MM.1S (cell line): Measurements from ENCODE around the gene CNRIP1.

Source experiments
- DNase-seq: peaks from one replicate; pipeline ENCODE4 v3.0.0-alpha.2; 2015
- H2AFZ ChIP-seq: fragments of 300-600 bp; sonication (generic); 2 replicates; pipeline ENCODE4 v1.6.0; 2016; ENCODE audit warnings: antibody characterized with exemption, low read length
- H3F3A ChIP-seq: fragments of 300-600 bp; sonication (generic); 2 replicates; pipeline ENCODE4 v1.6.1; 2016; ENCODE audit warnings: mild to moderate bottlenecking, antibody characterized with exemption, low read length, moderate library complexity, mixed read lengths; ENCODE audit not compliant: insufficient read depth
- H3K27ac ChIP-seq: fragments of 300-600 bp; sonication (generic); 2 replicates; pipeline ENCODE4 v1.5.1; 2016; ENCODE audit warnings: mild to moderate bottlenecking, low read length
- H3K27me3 ChIP-seq: fragments of 300-600 bp; sonication (generic); replicated peaks from 2 replicates; pipeline ENCODE4 v1.6.0; 2016; ENCODE audit warnings: low read length; ENCODE audit not compliant: insufficient read depth
- H3K36me3 ChIP-seq: fragments of 300-600 bp; sonication (generic); replicated peaks from 2 replicates; pipeline ENCODE4 v1.6.1; 2016; ENCODE audit warnings: mild to moderate bottlenecking, low read length, mixed read lengths; ENCODE audit not compliant: insufficient read depth
- H3K4me1 ChIP-seq: fragments of 300-600 bp; sonication (generic); 2 replicates; pipeline ENCODE4 v1.6.1; 2016; ENCODE audit warnings: low read length, mixed read lengths
- H3K4me2 ChIP-seq: fragments of 300-600 bp; sonication (generic); 2 replicates; pipeline ENCODE4 v1.6.0; 2016; ENCODE audit warnings: low read depth, low read length
- H3K4me3 ChIP-seq: fragments of 300-600 bp; sonication (generic); 2 replicates; pipeline ENCODE4 v1.5.1; 2016; ENCODE audit warnings: low read length, mixed read lengths
- H3K79me2 ChIP-seq: fragments of 300-600 bp; sonication (generic); 2 replicates; pipeline ENCODE4 v1.6.1; 2016; ENCODE audit warnings: mixed run types, low read length, mixed read lengths
- H3K9ac ChIP-seq: fragments of 300-600 bp; sonication (generic); 2 replicates; pipeline ENCODE4 v1.6.1; 2016; ENCODE audit warnings: low read length, mixed read lengths
- H3K9me2 ChIP-seq: fragments of 300-600 bp; sonication (generic); replicated peaks from 2 replicates; pipeline ENCODE4 v1.6.1; 2016; ENCODE audit warnings: mild to moderate bottlenecking, low read length, mixed read lengths; ENCODE audit not compliant: insufficient read depth
- H3K9me3 ChIP-seq: fragments of 300-600 bp; sonication (generic); replicated peaks from 2 replicates; pipeline ENCODE4 v1.6.1; 2016; ENCODE audit warnings: mild to moderate bottlenecking, low read length, mixed read lengths; ENCODE audit not compliant: insufficient read depth
- H4K20me1 ChIP-seq: fragments of 300-600 bp; sonication (generic); 2 replicates; pipeline ENCODE4 v1.6.1; 2016; ENCODE audit warnings: mild to moderate bottlenecking, low read length, moderate library complexity, mixed read lengths; ENCODE audit not compliant: insufficient read depth
- EZH2 ChIP-seq: fragments of 300-600 bp; sonication (generic); optimal IDR thresholded peaks from 2 replicates; pipeline ENCODE3; 2017; ENCODE audit warnings: low read depth, mild to moderate bottlenecking, antibody characterized with exemption, low read length, mixed read lengths
- EZH2phosphoT487 ChIP-seq: fragments of 300-600 bp; sonication (generic); IDR thresholded peaks from 2 replicates; pipeline ENCODE4 v1.6.1; 2018; ENCODE audit warnings: antibody characterized with exemption, low read length
- TF ChIP-seq, protein P1 (sequence below): fragments of 300-600 bp; sonication (generic); IDR thresholded peaks from 2 replicates; pipeline ENCODE4 v1.5.1; 2016; ENCODE audit warnings: antibody characterized with exemption, low read length, mixed read lengths

The CNRIP1 gene

DNA sequence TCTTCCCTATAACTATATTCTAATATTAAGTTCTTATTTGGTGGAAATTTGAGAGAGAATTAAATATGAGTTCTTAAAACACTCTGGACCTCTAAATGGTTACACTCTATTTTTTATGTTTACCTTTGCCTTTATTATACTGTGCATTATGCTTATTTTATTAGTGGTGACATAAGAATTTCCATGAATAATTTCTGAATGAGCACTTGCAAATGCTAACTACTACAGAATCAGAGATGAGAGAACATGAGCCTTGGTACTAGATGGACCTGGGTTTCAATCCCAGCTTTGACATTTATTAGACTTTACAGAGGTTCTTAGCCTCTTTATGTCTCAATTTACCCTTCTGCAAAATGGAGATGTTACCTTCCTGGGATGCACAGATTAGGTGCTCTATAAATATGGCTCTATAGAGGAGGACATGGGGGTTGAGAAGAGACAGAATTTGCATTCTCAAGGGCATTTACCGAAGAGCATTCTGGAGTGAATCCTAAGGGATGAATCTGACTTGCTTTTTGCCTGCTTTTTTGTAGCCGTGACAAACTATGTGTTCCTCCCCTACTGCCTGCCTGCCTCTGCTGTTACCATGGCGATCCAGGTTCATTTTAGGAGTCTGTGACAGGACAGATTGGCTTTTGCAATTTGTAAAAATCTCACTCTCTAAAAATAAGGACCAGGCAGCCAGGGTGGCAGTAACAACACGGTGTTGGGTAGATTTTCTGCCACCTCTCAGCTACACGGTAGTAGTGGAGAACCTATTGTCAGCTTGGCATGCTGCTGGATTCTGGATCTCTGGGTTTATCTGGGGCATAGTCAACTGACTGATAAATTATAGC lies 20.7 kb upstream of the CNRIP1 start:
- Histone ChIP-seq H3K9me3 (no peaks in the 10 kb centered on the region), H3K27me3 (no peaks in the 10 kb centered on the region), H2AFZ (no peak overlapping the region), H4K20me1 (no peaks in the 10 kb centered on the region), H3F3A (no peaks in the 10 kb centered on the region), H3K27ac (no peak overlapping the region), H3K4me2 (no peak overlapping the region), H3K36me3 (no peaks in the 10 kb centered on the region), H3K9ac (no peak overlapping the region), H3K79me2 (no peaks in the 10 kb centered on the region), H3K9me2 (no peaks in the 10 kb centered on the region), H3K4me3 (no peak overlapping the region), H3K4me1 (no peaks in the 10 kb centered on the region)
- TF ChIP-seq, protein P1, sequence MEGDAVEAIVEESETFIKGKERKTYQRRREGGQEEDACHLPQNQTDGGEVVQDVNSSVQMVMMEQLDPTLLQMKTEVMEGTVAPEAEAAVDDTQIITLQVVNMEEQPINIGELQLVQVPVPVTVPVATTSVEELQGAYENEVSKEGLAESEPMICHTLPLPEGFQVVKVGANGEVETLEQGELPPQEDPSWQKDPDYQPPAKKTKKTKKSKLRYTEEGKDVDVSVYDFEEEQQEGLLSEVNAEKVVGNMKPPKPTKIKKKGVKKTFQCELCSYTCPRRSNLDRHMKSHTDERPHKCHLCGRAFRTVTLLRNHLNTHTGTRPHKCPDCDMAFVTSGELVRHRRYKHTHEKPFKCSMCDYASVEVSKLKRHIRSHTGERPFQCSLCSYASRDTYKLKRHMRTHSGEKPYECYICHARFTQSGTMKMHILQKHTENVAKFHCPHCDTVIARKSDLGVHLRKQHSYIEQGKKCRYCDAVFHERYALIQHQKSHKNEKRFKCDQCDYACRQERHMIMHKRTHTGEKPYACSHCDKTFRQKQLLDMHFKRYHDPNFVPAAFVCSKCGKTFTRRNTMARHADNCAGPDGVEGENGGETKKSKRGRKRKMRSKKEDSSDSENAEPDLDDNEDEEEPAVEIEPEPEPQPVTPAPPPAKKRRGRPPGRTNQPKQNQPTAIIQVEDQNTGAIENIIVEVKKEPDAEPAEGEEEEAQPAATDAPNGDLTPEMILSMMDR = no peak
- TF ChIP-seq EZH2 = no peak
- TF ChIP-seq EZH2phosphoT487 = no peak
- no peak for DNase-seq

DNA sequence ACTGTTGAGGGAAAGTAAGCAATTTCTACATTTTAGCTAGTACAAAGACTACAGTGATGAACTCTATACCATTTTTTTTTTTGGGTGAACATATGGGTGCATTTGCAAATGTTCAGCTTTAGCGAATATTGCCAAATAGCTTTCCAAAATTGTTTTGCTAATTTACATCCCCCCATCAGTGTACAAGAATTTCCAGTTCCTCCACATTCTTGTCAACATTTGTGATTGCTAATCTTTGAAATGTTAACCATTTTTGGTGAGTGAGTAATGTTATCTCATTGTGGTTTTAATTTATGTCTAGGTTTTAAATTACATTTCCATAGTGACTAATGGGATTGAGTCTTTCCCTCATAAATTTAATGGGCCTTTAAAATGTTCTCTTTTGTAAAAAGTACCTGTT lies 16.4 kb upstream of the CNRIP1 start:
- TF ChIP-seq EZH2 = no peak
- TF ChIP-seq EZH2phosphoT487 = no peak
- TF ChIP-seq, protein P1 = no peak
- H3K4me1 ChIP-seq = no peaks in the 10 kb centered on the region
- no peaks in the 10 kb centered on the region for H3K9me2 ChIP-seq
- no peaks in the 10 kb centered on the region for H3F3A ChIP-seq
- H3K27ac ChIP-seq = no peak overlapping the region
- H3K4me2 ChIP-seq = no peak overlapping the region
- no peak overlapping the region for H3K9ac ChIP-seq
- H3K79me2 ChIP-seq = no peaks in the 10 kb centered on the region
- H4K20me1 ChIP-seq = no peaks in the 10 kb centered on the region
- no peaks in the 10 kb centered on the region for H3K9me3 ChIP-seq
- H3K36me3 ChIP-seq = no peaks in the 10 kb centered on the region
- no peak overlapping the region for H2AFZ ChIP-seq
- no peak for DNase-seq
- H3K4me3 ChIP-seq = no peak overlapping the region
- H3K27me3 ChIP-seq = no peaks in the 10 kb centered on the region

DNA sequence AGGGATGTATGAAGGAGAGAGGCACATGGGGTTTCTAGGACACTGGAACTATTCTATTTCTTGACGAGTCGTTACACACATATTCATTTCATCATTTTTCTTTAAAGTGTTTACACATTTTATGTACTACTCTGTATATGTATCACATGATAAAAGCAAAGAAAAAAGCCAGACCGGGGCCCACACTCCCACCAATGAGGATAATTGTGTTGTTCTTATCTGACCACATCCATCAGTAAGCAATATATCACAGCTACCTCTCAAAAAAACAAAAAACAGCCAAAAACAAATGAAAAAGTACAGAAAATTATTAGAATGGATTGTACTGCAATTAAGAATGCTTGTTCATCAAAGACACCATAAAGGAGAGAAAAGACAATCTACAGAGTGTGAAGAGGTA lies 14.2 kb upstream of the CNRIP1 start:
- DNase-seq = no peak
- TF ChIP-seq EZH2phosphoT487 = no peak
- TF ChIP-seq, protein P1 = no peak
- TF ChIP-seq EZH2 = no peak
- H3K27me3 ChIP-seq = no peaks in the 10 kb centered on the region
- H3F3A ChIP-seq = no peaks in the 10 kb centered on the region
- no peaks in the 10 kb centered on the region for H4K20me1 ChIP-seq
- H3K4me2 ChIP-seq = no peak overlapping the region
- no peaks in the 10 kb centered on the region for H3K9me2 ChIP-seq
- no peak overlapping the region for H3K9ac ChIP-seq
- no peaks in the 10 kb centered on the region for H3K36me3 ChIP-seq
- H2AFZ ChIP-seq = no peak overlapping the region
- H3K79me2 ChIP-seq = no peaks in the 10 kb centered on the region
- no peak overlapping the region for H3K4me3 ChIP-seq
- H3K9me3 ChIP-seq = no peaks in the 10 kb centered on the region
- no peak overlapping the region for H3K27ac ChIP-seq
- no peaks in the 10 kb centered on the region for H3K4me1 ChIP-seq
